ENCODE data around the gene PPP2R2C. TPM values are rescaled to one million over a fixed set of nuclear protein-coding genes. Genes with fewer than 3 reads are reported as not detected.

Gene PPP2R2C
- total RNA-seq, 1 donor from 2014 or later, result not detected

DNA sequence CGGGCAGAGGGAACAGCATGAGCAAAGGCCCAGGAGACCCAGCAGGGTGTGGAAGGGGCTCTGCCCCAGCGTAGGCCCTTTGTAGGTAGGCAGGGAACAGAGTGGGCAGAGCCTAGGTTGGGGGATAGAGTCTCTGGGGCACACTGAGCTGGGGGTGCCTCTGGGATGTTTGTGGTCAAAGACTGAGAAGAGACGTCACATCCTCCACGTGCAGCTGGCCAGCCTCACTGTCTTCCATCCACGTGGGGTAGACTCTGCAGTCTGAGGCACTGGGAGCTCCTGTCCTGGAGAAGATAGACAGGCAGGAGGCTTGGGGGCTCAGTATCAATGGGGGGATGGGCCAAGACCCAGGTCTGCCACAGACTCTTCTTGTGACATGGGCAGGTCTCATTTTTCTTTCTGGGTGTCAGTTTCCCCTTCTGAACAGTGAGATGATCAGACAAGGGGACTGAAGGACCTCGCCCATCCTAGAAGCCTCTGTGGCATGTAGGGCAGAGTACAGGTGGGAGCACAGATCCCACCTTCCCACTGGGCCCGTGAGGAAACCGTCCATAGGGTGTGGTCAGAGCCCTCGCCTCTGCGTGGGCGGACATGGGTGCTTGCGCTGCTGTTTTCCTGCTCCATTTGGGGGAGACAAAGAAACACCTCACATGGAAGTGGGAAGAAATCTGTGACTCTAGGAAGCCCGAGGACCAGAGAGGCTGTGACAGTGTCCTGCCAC is 179.9 kb downstream of the PPP2R2C start:
- intact Hi-C loops (cut with micrococcal nuclease), result no loop called here

DNA sequence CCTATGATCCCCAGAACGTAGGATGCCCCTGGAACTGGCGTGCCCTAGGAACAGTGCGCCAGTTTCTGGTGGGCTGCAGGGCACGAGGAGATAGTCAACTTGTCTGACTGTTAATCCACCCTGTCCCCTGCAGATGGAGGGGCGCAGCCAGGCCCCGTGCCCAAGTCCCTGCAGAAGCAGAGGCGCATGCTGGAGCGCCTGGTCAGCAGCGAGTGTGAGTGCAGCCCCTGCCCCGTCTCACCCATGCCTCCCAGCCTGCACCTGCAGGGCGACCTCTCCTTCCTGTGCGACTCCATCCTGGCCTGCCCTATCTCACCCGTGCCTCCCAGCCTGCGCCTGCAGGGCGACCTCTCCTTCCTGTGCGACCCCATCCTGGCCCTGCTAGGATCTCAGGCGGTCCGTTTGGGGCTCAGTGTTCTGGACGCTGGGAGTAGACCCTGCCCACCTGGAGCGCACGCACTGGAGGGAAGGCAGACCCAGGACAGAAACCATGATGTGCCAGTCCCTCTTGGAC is 180.6 kb downstream of the PPP2R2C start:
- intact Hi-C loops (cut with micrococcal nuclease), result no loop called here

DNA sequence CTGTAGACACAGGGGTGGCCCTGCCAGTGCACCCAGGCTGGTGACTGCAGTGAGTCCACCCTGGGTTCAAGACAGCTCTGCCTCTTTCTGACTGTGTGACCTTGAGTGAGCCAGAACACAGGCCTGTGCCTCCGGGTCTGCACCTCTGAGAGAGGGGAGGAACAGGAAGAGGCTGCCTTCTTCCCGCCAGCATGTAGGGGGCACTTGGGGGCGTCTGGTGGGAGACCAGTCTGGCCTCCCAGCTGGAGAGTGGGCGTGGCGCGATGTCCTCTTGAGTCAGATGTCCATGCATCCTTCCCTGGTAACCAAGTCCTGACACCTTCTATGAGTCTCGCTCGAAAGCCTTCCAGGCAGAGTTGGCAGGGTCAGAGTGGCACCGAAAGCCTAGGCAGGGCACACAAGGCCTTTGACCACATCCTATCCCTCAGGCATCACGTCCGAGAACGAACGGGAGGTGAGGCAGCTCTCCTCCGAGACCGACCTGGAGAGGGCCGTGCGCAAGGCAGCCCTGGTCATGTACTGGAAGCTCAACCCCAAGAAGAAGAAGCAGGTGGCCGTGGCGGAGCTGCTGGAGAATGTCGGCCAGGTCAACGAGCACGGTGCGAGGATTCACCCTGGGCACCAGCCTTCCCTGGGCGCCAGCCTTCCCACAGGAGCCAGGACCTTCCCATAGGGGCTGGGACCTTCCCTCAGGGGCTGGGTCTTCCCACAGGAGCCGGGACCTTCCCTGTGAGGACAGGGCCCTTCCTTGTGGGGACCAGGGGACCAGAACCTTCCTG is 181.5 kb downstream of the PPP2R2C start:
- intact Hi-C loops (cut with micrococcal nuclease), result no loop called here

DNA sequence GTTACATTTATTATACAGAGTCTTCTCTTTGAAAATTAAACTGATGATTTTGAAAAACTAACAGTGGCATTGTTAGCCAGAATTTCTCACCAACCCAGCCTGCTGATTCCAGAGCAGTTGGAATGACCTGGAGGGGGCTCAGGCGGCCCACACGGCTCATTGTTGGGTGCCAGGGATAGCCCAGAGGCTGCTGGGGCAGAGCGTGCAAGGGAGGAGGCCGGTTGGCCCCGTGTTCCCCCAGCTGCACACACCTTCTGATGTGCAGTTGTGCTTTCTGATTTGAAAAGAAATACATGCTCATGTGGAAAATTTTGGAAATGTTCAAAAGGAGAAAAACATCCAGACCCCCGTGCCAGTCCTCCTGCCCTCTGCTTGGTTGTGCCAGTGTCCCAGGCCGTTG is 182.2 kb downstream of the PPP2R2C start:
- intact Hi-C loops (cut with micrococcal nuclease), result no loop called here

DNA sequence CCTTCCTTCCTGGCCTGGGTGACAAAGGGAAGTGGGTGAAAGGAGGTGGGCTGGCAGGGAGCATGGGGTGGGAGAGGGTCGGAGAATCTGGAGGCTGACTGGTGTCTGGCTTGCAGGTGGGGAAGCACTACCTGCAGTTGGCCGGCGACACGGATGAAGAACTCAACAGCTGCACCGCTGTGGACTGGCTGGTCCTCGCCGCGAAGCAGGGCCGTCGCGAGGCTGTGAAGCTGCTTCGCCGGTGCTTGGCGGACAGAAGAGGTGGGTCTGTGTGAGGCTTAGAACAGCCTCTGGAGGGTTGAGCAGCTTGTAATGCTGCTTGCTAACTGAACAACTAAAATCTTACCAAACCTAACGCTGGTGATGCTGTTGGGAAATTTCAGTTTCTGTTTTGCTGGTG is 183.5 kb downstream of the PPP2R2C start:
- intact Hi-C loops (cut with micrococcal nuclease), result no loop called here

DNA sequence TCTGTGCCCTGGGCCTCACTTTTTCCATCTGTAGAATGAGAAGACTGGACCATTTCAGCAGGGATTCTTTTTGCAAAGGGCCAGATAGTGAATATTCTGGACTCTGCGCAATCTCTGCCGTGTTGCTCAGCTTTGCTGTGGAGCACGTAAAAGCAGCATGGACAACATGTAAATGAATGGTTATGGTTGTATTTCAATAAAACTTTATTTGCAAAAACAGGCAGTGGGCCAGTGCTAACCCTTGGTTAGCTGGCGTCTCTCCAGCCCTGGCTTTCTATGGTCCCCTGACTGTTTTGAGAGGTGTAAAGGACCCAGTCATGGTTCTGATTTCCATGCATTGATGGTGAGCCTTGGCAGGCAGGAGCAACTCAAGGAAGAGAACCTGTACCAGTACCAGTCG is 184.1 kb downstream of the PPP2R2C start:
- intact Hi-C loops (cut with micrococcal nuclease), result no loop called here

DNA sequence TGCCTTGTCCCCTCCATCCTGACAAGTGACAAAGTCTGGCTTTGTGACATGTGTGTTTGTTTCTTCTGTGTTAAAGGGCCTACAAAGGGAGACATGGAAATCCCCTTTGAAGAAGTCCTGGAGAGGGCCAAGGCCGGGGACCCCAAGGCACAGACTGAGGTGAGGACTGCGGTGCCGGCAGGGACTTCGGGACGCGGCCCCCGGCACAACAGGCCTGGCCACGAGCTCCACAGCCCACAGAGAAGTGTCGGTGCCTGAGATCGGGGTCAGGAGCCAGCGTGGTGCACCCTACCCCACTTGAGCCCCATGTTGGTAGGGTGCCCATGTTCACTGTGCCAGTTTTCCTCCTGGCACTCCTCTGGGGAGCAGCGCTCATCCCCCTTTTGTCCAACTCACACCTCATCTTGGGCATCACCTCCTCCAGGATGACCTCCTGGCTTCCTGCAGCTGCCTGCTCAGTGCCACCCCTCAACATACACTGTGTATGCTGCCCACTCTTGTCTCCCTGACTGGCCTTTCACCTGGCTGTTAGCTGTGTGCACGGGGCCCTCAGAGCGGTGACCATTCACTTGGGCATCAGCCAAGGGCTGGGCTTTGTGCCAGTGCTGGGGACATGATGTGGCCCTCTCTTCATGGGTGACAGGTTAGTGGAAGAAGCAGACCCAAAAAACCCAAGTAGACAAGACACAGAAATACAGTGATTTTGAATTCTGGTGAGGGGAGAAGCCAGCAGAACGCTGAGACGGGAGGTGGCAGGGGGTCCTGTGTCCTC is 185.2 kb downstream of the PPP2R2C start:
- intact Hi-C loops (cut with micrococcal nuclease), result no loop called here

DNA sequence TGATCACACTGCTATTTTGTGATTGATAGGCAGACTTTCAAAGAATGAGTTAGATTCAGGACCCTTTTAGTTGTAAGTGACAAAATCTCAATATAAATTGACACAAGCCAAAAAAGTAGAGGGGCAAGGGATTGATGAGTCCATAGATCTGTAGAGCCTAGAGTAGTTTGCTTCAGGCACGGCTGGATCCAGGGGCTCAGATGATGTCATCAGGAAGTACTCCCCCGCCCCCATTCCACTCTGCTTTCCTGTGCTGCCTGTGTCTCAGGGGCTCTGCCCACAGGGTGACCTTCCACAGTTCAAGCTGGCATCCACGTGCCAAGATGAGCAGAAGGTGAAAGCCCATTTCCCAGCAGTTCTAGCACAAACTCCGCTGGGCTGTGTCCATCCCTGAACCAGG is 189.1 kb downstream of the PPP2R2C start:
- intact Hi-C loops (cut with micrococcal nuclease), result no loop called here

DNA sequence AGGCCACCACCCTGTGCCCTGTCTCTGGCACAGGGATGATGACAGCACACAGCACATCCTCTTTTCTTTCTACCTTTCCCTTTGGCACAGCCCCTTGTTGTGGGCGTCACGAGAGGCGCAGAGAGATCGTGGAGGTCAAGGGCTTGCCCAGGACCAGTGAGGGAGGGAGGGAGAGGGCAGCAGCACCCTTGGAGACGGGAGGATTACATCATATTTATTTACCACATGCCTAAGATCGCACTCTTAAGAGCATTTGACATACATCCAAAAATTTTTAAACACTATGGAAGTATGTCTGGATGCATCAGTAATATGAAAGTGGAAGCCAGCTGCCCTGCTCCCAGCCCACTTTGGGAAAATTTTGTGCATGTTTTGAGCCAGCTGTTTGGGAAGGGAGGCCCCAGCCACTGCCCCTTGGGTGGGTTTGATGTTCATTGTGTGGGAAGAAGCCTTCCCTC is 190.1 kb downstream of the PPP2R2C start:
- intact Hi-C loops (cut with micrococcal nuclease), result no loop called here

DNA sequence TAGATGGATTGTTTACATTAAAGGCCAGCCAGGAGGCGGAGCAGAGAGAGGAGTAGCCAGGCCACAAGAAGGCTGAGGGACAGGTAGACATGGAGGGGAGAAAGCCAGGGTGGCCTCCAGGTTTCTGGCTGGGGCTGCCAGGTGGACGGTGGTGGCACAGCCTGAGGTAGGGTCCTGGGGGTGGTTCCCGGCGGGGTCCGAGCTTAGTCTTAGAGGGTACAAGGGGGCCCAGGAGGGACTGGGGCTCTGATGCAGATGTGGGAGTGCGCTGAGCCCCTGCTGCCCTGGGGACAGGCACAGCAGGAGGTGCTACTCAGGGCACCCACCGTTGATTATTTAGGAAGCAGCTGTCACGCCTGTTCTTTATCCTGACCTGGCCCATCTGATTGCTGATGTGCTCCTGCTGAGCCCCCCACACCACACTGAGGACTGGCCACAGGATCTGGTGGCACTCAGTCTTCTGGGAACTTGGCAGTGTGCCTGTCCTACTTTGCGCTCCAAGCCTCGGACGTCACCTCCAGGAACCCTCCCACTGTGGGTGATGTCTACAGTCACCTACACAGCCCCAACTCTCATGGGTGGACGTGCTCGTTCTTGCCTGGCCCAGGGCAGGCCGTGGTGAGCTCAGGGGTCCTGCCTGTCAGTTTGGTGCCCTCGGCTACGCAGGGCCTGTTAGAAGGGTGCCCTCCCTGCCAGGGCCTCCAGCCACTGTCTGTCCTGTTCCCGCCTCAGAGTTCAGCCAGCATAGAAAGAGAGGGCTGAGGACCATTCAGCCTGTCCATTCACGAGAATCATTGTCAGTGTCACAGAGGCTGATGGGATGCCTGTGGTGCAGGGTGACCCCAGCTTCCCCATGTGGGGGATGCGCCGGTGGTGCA is 190.7 kb downstream of the PPP2R2C start:
- intact Hi-C loops (cut with micrococcal nuclease), result no loop called here

DNA sequence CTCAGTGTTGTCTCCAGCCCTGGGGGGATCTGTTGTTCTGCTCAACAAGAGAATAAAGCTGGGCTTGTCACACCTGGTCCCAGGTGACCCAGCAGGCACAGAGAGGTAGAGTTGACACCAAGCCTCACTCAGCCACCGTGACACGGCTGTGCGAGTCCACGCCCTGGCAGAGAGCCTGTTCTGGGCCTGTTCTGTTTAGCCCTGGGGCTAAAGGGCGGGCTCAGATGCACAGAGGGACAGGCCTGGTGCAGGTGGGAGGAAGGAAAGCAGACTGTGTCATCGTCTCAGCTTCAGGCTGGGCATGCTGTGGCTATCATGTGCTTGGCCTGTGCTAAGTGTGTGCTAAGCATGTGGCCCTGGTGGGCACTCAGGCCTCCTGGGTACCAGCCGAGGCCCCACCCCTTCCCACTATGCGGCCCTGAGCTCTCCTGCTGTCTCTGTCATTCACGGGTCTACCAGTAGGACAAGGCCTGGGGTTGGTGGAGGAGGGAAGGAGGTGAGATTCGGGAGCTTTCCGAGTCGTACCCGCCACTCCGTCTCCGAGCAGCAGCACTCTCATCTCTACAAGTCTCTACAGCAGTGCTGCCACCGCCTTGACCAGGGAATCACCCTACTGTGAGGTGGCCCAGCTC is 191.9 kb downstream of the PPP2R2C start:
- intact Hi-C loops (cut with micrococcal nuclease), result no loop called here

DNA sequence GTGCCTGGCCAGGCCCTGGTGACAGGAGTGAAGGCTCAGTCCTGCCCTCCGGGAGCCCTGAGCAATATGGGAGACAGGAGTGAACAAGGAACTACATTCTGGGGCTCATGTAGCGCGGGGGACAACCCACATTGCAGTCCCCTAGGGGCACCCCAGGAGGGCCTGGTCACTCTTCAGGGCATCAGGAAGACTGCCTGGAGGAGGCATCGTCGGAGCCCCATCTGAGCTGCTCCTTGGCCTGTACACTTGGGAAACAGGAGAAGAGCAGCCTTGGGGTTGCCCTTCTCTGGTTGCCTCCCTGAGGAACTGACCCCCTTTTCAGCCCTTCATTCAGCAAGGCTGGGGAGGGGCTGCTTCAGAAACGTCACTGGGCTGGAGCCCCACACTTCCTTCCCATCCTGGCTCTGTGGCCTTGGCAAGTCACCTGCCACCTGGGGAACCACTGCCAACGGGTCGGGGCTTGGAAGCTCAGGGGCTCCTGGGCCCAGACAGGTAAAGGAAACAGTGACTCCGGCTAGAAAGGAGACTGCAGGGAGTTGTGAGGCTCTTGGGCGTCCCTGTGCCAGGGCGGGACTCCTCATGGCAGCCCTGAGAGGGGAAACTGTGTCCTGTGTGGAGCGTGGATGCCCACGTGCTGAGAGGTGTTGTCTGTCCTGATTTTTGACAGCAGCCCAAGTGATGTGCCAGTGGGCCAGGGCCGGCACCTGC is 192.7 kb downstream of the PPP2R2C start:
- intact Hi-C loops (cut with micrococcal nuclease), result no loop called here

DNA sequence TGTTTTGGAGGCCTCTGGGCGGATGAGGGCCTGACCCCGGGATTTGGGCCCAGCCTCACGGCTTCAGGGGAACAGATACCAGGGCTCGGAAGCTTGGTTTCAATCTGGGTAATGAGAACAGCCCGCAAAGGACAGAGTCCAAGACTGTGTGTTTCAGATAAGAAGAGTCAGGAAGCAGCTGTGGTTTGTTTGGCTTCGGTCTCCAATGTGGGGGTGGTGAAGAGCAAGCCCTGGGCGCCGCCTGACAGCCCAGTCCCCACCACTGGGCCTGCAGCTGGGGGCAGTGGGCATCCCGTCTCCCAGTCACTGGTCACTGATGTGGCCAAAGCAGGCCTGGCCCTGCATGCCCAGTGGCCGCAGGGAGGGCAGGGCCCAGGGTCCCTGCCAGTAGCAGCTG is 193.6 kb downstream of the PPP2R2C start:
- intact Hi-C loops (cut with micrococcal nuclease), result no loop called here

DNA sequence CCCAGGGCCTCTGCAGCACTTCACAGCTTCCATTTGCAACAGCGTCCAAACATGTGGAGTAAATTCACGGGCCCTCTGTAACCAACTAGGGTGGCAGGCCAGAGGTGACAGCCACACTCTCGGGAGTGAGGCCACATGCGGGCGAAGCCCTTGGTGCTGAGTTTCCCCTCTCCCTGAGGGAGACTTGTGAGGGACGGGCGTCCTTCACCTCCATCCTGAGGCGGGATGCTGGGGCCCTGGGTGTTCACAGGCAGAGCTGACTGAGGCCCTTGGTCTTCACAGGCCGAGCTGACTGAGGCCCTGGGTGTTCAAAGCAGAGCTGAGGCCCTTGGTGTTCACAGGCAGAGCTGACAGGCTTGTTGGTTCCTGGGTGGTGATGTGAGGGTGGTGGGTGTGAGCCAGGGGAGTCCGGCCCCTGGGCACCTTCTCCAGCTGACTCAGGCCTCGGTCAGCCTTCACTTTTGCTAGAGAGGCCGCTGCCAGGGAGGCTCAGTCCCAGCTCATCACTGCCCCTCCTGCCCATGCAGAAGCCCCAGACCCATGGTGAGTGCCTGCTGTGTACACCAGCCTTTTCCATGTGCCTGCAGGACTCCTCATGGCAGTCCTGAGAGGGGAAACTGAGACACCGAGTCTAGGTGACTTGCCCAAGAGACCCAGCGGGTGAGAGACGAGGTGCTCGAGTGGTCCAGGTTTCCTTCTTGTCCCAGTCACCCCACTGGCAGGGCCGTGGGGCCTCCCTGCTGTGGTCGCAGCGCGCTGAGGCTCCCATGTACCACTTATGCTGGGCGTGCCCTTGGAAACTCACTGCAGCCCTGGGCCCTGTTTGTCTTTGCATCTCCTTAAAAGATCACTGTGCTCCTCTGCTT is 194.2 kb downstream of the PPP2R2C start:
- intact Hi-C loops (cut with micrococcal nuclease), result no loop called here

DNA sequence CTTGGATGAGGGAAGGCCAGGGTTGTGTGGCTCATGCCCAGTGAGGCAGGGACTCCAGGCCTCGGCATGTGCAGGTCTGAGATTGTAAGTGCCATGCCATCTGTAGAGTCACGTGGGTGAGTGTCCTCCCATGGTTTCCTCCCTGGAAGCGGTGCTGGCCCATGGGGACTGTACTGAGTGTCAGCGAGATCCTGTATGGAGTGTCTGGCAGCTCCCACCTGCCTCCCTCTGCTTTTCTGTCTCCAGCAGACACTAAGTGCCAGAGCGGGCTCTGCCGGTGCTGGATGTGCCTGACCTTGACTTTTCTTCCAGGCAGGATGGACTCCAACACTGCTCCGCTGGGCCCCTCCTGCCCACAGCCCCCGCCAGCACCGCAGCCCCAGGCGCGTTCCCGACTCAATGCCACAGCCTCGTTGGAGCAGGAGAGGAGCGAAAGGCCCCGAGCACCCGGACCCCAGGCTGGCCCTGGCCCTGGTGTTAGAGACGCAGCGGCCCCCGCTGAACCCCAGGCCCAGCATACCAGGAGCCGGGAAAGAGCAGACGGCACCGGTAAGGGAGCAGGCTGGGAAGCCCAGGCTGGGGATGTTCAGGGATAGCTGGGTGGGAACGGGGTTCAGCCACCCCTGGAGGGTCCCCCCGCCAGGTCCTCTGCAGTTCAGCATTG is 195.1 kb downstream of the PPP2R2C start:
- intact Hi-C loops (cut with micrococcal nuclease), result no loop called here

DNA sequence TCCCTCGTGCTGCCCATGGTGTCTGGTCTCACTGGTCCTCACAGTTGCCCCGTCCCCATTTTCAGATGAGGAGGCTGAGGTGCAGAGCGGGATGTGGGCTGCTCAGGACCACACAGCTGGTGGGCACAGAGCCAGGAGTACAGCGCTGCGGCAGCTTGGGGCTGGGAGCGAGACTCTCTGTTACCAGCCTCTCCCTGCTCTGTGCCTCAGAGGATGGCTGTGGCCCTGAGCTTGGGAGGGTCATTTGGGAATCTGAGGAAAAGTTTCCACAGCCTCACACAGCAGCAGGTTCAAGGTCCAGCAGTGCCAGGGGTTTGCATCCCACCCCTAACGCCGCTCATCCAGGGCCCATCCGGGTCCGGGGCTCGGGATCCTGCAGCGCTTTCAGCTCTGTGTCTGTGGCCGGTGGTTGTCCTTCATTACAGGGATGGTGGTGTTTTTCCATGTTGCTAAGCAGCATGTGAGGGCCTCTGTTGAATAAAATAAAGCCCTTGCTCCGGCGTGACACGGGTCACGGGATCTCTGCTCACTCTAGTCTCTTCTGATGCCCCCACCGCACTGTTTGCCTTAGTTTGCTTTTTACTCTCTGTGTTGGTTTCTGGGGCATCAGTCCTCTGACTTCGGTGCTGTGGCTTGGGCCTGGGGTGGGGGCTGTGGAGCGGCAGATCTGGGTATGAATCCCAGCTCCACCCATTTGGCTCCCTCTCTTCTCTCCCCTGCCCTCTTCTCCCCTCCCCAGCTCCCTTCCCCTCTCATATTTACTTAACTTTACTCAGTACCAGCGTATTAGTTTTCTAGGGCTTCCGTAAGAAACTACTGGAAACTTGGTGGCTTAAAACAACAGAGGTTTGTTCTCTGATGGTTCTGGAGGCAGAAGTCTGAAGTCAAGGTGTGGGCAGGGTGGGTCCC is 196.3 kb downstream of the PPP2R2C start:
- intact Hi-C loops (cut with micrococcal nuclease), result no loop called here

DNA sequence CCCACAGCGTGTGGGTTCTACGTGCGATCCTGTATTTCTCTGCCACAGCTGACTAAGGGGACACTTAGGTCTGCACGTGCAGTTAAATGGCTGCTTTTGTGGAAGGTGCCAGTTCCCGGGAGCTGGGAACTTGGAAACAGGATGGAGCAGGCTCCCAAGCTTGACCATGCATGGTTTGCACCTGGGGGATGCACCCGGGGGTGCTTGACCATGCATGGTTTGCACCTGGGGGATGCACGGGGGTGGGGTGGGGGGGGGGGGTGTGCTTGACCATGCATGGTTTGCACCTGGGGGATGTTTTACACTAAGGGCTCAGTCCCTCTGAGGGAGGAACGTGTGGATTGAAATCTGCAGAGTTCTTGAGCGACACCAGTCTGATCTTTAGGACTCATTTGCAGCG is 197.1 kb downstream of the PPP2R2C start:
- intact Hi-C loops (cut with micrococcal nuclease), result no loop called here

Data from T-helper 1 cell treated with Interleukin-12 subunit alpha and Interleukin-12 subunit beta and Interleukin-4 antibody, amounts not matched to agents 30 ng/mL and 1 ng/mL, for 36 hours (primary cell).